GM12801 (cell line): ENCODE data around the gene ZNF830.

Experiments used
- CTCF ChIP-seq: IDR thresholded peaks from one replicate; pipeline ENCODE4 v1.5.1; 2011; ENCODE audit warnings: control low read depth; ENCODE audit not compliant: insufficient read length; ENCODE audit errors: extremely low read depth

ZNF830 gene

GRCh38 chr17:34980681-34981537 lies 19.6 kb downstream of the ZNF830 start:
- no peak for TF ChIP-seq CTCF

DNA sequence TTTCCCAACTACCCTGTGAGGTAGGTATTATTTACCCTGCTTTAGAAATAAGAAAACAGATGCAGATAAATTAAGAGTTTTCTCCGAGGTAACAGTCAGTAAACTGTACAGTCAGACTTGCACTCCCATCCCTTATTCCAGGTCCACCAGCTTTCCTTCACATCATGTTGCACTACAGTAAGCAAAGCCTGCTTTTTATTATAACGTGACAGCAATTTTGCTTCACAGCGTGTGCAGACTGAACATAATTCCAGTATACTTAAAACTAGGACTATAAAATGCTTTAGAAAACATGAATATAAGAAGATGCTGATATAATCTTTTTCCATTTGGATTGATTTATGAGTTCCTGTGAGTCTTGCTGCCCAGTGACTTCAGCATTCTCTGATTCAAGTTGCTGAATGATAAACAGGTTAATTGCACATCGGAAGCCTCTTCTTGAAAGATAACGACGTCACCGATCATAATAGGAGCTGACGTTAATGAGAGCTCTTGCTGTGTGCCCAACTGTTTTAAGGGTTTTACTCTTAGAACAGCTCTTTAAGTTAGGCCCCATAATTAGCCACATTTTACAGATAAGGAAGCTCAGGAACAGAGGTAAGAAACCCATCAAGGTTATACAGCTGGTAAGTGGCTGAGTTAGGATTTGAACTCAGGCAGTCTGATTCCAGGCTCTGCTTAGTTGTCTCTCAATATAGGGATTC lies 20.4 kb downstream of the ZNF830 start:
- TF ChIP-seq CTCF = no peak

GRCh38 chr17:34987232-34987631 lies 25.9 kb downstream of the ZNF830 start:
- no peak for TF ChIP-seq CTCF

GRCh38 chr17:34988644-34989043 lies 27.3 kb downstream of the ZNF830 start:
- no peak for TF ChIP-seq CTCF

DNA sequence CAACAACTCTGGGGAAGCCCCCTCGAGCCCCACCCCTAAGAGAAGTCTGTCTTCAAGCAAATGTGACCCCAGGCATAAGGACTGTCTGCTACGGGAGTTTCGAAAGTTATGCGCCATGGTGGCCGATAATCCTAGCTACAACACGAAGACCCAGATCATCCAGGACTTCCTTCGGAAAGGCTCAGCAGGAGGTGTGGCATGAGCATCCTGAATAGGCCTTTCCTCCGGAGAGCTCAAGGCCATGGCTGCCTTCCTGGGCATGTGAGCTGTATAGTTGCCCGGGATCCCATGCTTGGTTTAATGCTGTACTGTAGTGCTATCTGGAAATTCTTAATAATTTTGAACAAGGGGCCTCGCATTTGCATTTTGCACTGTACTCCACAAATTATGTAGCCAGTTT lies 28.1 kb downstream of the ZNF830 start:
- TF ChIP-seq CTCF = no peak

GRCh38 chr17:34990921-34991365 lies 29.6 kb downstream of the ZNF830 start:
- TF ChIP-seq CTCF = no peak

DNA sequence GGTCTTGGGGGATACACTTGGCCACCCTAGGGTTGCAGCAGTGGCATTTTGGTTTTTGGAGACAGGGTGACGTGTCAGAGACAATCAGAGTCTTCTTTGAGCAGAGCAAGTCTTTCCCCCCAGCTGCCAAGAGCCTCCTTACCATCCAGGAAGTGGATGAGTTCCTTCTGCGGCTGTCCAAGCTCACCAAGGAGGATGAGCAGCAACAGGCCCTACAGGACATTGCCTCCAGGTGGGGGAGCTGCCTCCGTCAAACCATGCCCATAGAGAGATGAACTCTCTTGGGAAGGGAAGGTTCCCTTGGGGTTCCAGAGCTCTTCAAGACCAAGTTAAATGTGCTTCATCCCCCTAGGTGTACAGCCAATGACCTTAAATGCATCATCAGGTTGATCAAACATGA lies 30.3 kb downstream of the ZNF830 start:
- TF ChIP-seq CTCF = no peak
